ENCODE data around the gene SLC2A10.

SLC2A10 gene

DNA sequence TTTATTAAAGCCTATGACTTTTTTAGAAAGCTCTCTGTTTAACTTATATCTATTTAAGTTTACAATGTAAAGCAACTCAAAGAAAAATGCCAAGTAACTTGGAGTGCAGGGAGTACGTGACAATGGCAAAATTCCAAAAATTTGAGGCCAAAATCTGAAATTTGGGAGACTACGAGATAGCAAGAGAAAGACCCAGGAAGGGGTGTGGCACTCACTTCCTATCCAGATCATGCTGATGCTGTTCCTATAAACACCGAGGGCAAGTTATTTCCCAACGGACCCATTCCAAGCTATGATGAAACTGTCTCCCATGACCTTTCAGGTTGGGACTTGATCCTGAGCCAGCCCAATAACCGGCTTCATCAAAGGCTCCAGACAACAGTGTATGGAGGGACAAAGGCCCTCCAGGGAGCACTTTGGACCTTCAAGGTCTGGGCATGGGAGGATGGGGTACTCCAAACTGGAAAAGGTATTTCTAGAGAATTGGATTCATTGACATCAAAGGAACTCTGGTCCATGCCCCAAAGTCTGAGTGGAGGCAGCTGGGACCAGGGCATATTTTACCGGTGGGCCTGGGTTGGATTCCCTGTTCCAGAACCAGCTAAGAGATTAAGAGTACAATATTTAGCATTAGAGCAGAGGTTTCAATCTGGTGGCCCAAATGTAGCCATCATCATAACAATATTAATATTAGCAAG, 42.5 kb upstream of the SLC2A10 start:
- H3K27me3 ChIP-seq (replicated peaks): no peaks in the 10 kb centered on the region
- TF ChIP-seq CTCF (IDR thresholded peaks at IDR 0.05; ENCODE audit: low read depth, low read length, missing control alignments): no peak
- no peak overlapping the region for H3K4me3 ChIP-seq (ENCODE audit: low read depth, low read length)
- no peaks in the 10 kb centered on the region for H3K36me3 ChIP-seq (replicated peaks)
- no peak for DNase-seq
- in situ Hi-C loops (cut with HindIII; ENCODE audit: low pct_ligation_motif_present, low sequenced_read_pairs): no loop called here
- no peak overlapping the region for H3K27ac ChIP-seq

DNA sequence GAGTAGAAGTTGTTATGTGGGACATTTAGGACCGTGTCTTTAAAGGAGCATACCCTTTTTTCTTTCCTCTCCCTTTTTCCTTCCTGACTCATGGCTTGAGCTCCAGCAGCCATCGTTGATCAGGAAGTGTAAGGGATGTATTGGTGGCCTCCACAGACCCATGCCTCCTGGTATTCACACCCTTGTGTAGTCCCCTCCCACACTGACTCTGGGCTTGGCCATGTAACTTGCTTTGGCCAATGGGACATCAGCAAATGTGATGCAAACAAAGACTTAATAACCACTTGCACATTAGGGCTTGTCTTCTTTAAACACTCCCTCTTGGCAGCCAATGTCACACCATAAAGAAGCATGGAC, 39.2 kb upstream of the SLC2A10 start:
- Histone ChIP-seq H3K36me3 (replicated peaks) (no peaks in the 10 kb centered on the region), H3K27ac (no peak overlapping the region), H3K4me3 (ENCODE audit: low read depth, low read length) (no peak overlapping the region), H3K27me3 (replicated peaks) (no peaks in the 10 kb centered on the region)
- DNase-seq: no peak
- in situ Hi-C loops (cut with HindIII; ENCODE audit: low pct_ligation_motif_present, low sequenced_read_pairs): no loop called here
- no peak for TF ChIP-seq CTCF (IDR thresholded peaks at IDR 0.05; ENCODE audit: low read depth, low read length, missing control alignments)

DNA sequence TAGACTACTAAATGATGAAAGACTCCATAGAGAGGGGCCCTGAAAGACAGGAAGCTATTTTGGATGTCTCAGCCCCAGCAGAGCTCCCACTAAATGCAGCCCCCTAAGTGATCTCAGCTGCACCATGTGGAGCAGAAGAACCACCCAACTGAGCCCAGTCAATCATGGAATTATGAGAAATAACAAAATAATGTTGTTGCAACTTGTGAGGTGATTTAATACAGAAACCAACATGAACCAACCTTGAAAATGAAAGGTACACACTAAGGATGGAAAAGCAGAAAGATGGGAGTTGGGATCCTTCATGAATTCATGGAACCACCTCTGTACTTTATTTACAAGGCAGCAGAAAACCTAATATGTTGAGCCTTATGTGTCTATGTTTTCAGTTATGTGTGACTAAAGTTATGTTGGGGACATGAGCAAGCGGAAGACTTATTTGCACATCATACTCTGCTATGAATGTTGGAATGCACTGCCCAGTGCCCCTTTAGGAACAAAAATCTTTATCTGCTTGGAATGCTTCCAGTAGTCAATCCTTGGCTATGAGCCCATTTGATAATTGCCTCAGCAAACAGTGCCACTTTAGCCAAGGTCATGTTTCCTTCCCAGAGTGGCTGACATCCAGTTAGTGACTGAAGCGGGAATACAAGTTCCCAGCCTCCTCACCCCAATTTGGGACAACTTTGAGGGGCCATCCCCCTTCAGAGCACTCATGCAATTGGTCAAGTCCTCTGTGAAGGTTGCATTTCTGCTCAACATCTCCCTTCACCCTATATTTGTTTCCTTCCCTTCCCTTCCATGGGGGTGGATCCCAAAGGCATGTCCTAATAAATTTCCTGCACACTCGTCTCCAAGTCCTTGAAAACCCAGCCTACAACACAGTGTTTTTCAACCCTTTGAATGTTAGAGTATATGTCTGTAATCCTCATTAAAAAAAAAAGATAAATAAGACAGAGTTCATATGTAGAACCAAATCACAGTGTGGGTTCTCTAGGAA, 38.6 kb upstream of the SLC2A10 start:
- Histone ChIP-seq H3K4me3 (ENCODE audit: low read depth, low read length) (no peak overlapping the region), H3K27me3 (replicated peaks) (no peaks in the 10 kb centered on the region), H3K36me3 (replicated peaks) (no peaks in the 10 kb centered on the region), H3K27ac (no peak overlapping the region)
- no peak for TF ChIP-seq CTCF (IDR thresholded peaks at IDR 0.05; ENCODE audit: low read depth, low read length, missing control alignments)
- no peak for DNase-seq
- in situ Hi-C loops (cut with HindIII; ENCODE audit: low pct_ligation_motif_present, low sequenced_read_pairs): no loop called here

DNA sequence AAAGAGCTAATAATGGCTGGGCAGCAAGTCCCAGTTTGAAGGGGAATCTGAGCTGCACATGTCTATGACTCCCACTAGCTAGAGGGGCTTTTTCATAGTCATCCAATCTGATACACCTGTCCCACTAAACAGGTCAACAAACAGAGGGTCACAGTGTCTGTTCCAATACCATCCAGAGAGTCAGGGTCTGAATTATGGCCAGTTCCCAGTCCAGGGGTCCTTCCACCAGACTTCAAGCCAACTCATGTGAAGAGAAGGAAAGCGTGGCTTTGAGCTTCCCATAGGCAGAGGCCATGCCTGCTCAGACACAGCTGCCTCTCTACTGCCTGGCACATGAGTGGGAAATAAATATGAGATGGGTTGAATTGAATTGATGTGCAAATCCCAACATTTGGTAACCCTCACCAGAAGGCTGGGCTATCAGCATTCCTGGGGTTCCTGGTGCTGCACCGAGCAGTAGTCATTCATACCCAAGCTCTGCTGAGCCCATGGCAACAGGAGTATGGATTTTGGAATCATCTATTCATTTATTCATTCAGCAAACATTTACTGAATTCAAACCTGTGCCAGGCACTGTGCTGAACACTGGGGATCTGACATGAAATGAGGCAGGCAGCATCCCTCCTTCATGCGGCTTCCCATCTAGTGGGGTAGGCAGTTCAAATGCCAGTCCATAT, 37.4 kb upstream of the SLC2A10 start:
- no peaks in the 10 kb centered on the region for H3K36me3 ChIP-seq (replicated peaks)
- no peak for TF ChIP-seq CTCF (IDR thresholded peaks at IDR 0.05; ENCODE audit: low read depth, low read length, missing control alignments)
- no peak for DNase-seq
- H3K4me3 ChIP-seq (ENCODE audit: low read depth, low read length): no peak overlapping the region
- in situ Hi-C loops (cut with HindIII; ENCODE audit: low pct_ligation_motif_present, low sequenced_read_pairs): no loop called here
- H3K27ac ChIP-seq: no peak overlapping the region
- H3K27me3 ChIP-seq (replicated peaks): no peaks in the 10 kb centered on the region

DNA sequence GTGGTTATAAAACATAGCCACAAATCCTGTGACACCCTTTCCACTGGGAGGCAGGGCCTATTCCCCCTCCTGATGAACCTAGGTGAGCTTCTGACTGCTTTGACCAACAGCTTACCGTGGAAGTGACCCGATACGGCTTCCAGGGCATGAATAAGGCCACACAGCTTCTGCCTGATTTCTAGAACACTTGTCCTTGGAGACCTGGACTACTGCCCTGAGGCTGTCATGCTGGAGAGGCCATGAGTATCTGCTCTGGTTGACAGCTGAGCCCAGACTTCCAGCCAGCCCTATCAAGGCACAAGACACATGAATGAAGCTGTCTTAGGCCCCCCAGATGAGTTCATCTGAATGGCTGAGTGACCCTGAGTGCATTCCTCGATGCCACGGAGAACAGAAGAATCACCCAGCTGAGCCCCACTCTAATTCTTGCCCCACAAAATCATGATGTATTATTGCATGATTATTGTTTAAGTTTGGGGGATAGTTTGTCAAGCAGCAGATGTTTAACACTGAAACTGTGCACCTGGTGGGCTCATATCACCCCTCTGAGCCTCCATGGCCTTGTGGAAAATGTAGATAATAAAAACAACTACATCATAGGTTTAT, 36.8 kb upstream of the SLC2A10 start:
- DNase-seq: no peak
- in situ Hi-C loops (cut with HindIII; ENCODE audit: low pct_ligation_motif_present, low sequenced_read_pairs): no loop called here

More for the DNA sequence above, 36.8 kb upstream of the SLC2A10 start:
- Histone ChIP-seq H3K4me3 (ENCODE audit: low read depth, low read length) (no peak overlapping the region), H3K27me3 (replicated peaks) (no peaks in the 10 kb centered on the region), H3K27ac (no peak overlapping the region), H3K36me3 (replicated peaks) (no peaks in the 10 kb centered on the region)
- no peak for TF ChIP-seq CTCF (IDR thresholded peaks at IDR 0.05; ENCODE audit: low read depth, low read length, missing control alignments)
